Measurements from ENCODE around the gene EPGN. TPM values are rescaled to one million over a fixed set of nuclear protein-coding genes. Genes with fewer than 3 reads are reported as not detected.

EPGN gene
- total RNA-seq, 4 donors from 2014 or later: not detected

- no peaks in the 10 kb centered on the region for H3K27me3 ChIP-seq
- no peaks in the 10 kb centered on the region for H3K36me3 ChIP-seq
- no peaks in the 10 kb centered on the region for H3K4me1 ChIP-seq
- no peaks in the 10 kb centered on the region for H3K9me3 ChIP-seq
- in situ Hi-C loops (cut with MboI; ENCODE audit: low sequenced_read_pairs in 4 of 4): no loop called here
- H3K27ac ChIP-seq: no peak overlapping the region
- H3K4me3 ChIP-seq: no peak overlapping the region
- no peak for TF ChIP-seq POLR2A (IDR thresholded peaks at IDR 0.05)
- TF ChIP-seq CTCF (IDR thresholded peaks at IDR 0.05 in 4 of 5, conservative IDR thresholded peaks at IDR 0.05 in 1 of 5): no peak
- DNase-seq: no peak
- ATAC-seq: no peak
- intact Hi-C loops (cut with DNase I; ENCODE audit: low total_unique reads): no loop called here
Observed at GRCh38 chr4:74331944-74332343, 23.7 kb downstream of the EPGN start.

GRCh38 chr4:74334636-74335035 lies 26.4 kb downstream of the EPGN start:
- no peak for DNase-seq
- H3K4me3 ChIP-seq: no peak overlapping the region
- ATAC-seq: no peak
- in situ Hi-C loops (cut with MboI; ENCODE audit: low sequenced_read_pairs in 4 of 4) (no loop called here), intact Hi-C loops (cut with DNase I; ENCODE audit: low total_unique reads) (no loop called here)
- no peaks in the 10 kb centered on the region for H3K36me3 ChIP-seq
- no peak for TF ChIP-seq CTCF (IDR thresholded peaks at IDR 0.05 in 4 of 5, conservative IDR thresholded peaks at IDR 0.05 in 1 of 5)
- no peak for TF ChIP-seq POLR2A (IDR thresholded peaks at IDR 0.05)
- H3K27ac ChIP-seq: no peak overlapping the region
- H3K27me3 ChIP-seq: no peaks in the 10 kb centered on the region
- H3K9me3 ChIP-seq: no peaks in the 10 kb centered on the region
- no peaks in the 10 kb centered on the region for H3K4me1 ChIP-seq

GRCh38 chr4:74335341-74336021 lies 27.2 kb downstream of the EPGN start:
- in situ Hi-C loops (cut with MboI; ENCODE audit: low sequenced_read_pairs in 4 of 4): no loop called here

GRCh38 chr4:74338792-74339333 lies 30.6 kb downstream of the EPGN start:
- ATAC-seq (no peak), DNase-seq (no peak)
- Histone ChIP-seq H3K27me3 (no peaks in the 10 kb centered on the region), H3K36me3 (no peaks in the 10 kb centered on the region), H3K4me3 (no peak overlapping the region), H3K4me1 (no peaks in the 10 kb centered on the region), H3K27ac (no peak overlapping the region), H3K9me3 (no peaks in the 10 kb centered on the region)
- TF ChIP-seq CTCF (IDR thresholded peaks at IDR 0.05 in 4 of 5, conservative IDR thresholded peaks at IDR 0.05 in 1 of 5) (no peak), POLR2A (IDR thresholded peaks at IDR 0.05) (no peak)
- intact Hi-C loops (cut with DNase I; ENCODE audit: low total_unique reads): no loop called here
- in situ Hi-C loops (cut with MboI; ENCODE audit: low sequenced_read_pairs in 4 of 4): no loop called here

More at GRCh38 chr4:74335341-74336021, 27.2 kb downstream of the EPGN start:
- intact Hi-C loops (cut with DNase I; ENCODE audit: low total_unique reads): no loop called here
- no peak overlapping the region for H3K4me3 ChIP-seq
- H3K36me3 ChIP-seq: no peaks in the 10 kb centered on the region
- no peaks in the 10 kb centered on the region for H3K4me1 ChIP-seq
- H3K27me3 ChIP-seq: no peaks in the 10 kb centered on the region
- H3K9me3 ChIP-seq: no peaks in the 10 kb centered on the region
- TF ChIP-seq CTCF (IDR thresholded peaks at IDR 0.05 in 4 of 5, conservative IDR thresholded peaks at IDR 0.05 in 1 of 5): no peak
- no peak for TF ChIP-seq POLR2A (IDR thresholded peaks at IDR 0.05)
- no peak overlapping the region for H3K27ac ChIP-seq
- ATAC-seq: no peak
- no peak for DNase-seq

All from gastrocnemius medialis (tissue), 4 donors.